CD14-positive monocyte (primary cell): ENCODE measurements around the gene ZNF800. TPM values are rescaled to one million over a fixed set of nuclear protein-coding genes. Genes with fewer than 3 reads are reported as not detected.

Source experiments
- DNase-seq, 3 donors: peaks; one replicate each; pipeline ENCODE4 v3.0.0-alpha.2; 2011 to 2022
- H2AFZ ChIP-seq: 2 replicates; pipeline ENCODE4 v1.6.0; 2012; ENCODE audit warnings: mild to moderate bottlenecking, low read depth, low read length, inconsistent platforms; ENCODE audit not compliant: insufficient read depth, poor library complexity, severe bottlenecking
- H3K27ac ChIP-seq, 2 donors: 1 replicate in 1 of 2; 2 replicates in 1 of 2; pipeline ENCODE4 v1.5.1; 2012 to 2013; ENCODE audit warnings: low read length in 2 of 2, control low read depth in 1 of 2, inconsistent platforms in 1 of 2, low read depth in 1 of 2, mild to moderate bottlenecking in 1 of 2
- H3K27me3 ChIP-seq, 2 donors: one replicate each; pipeline versions ENCODE4 v1.6.0 to v1.6.1; 2011 to 2013; ENCODE audit warnings: low read length in 2 of 2; ENCODE audit not compliant: control insufficient read depth in 2 of 2, insufficient read depth in 2 of 2
- H3K36me3 ChIP-seq, 2 donors: replicated peaks in 1 of 2; 1 replicate in 1 of 2; 2 replicates in 1 of 2; pipeline versions ENCODE4 v1.5.1 to v1.6.1; 2012 to 2013; ENCODE audit warnings: low read length in 2 of 2, control low read depth in 1 of 2, inconsistent platforms in 1 of 2, mild to moderate bottlenecking in 1 of 2; ENCODE audit not compliant: insufficient read depth in 2 of 2, control insufficient read depth in 1 of 2
- H3K4me1 ChIP-seq, 2 donors: 1 replicate in 1 of 2; 2 replicates in 1 of 2; pipeline versions ENCODE4 v1.5.1 to v1.6.1; 2012 to 2013; ENCODE audit warnings: low read length in 2 of 2, control low read depth in 1 of 2, inconsistent platforms in 1 of 2, mild to moderate bottlenecking in 1 of 2, moderate library complexity in 1 of 2; ENCODE audit not compliant: insufficient read depth in 2 of 2, control insufficient read depth in 1 of 2
- H3K4me2 ChIP-seq: replicated peaks from 2 replicates; pipeline ENCODE3; 2012; ENCODE audit warnings: low read length, moderate library complexity, mild to moderate bottlenecking; ENCODE audit not compliant: poor library complexity, severe bottlenecking; ENCODE audit errors: extremely low read depth
- H3K4me3 ChIP-seq, 3 experiments: fragments of 200-600 bp in 1 of 3; sonication (generic) in 1 of 3; replicated peaks in 1 of 3; 1 replicate in 2 of 3; 2 replicates in 1 of 3; pipeline ENCODE4 v1.5.1; 2011 to 2013; ENCODE audit warnings: low read length in 3 of 3, mild to moderate bottlenecking in 3 of 3, control low read depth in 2 of 3, low read depth in 2 of 3, inconsistent platforms in 1 of 3, moderate library complexity in 1 of 3
- H3K79me2 ChIP-seq: 2 replicates; pipeline ENCODE4 v1.6.0; 2012; ENCODE audit warnings: mild to moderate bottlenecking, control low read depth, inconsistent platforms, low read length, moderate library complexity; ENCODE audit not compliant: insufficient read depth
- H3K9ac ChIP-seq: 2 replicates; pipeline ENCODE4 v1.6.0; 2017; ENCODE audit warnings: low read length, mild to moderate bottlenecking; ENCODE audit not compliant: insufficient read depth, poor library complexity, severe bottlenecking
- H3K9me3 ChIP-seq, 2 donors: replicated peaks in 1 of 2; 1 replicate in 1 of 2; 2 replicates in 1 of 2; pipeline versions ENCODE4 v1.5.1 to v1.6.1; 2012 to 2013; ENCODE audit warnings: low read length in 2 of 2, control low read depth in 1 of 2; ENCODE audit not compliant: control insufficient read depth in 1 of 2, insufficient read depth in 1 of 2
- H4K20me1 ChIP-seq: 2 replicates; pipeline ENCODE4 v1.6.0; 2012; ENCODE audit warnings: mild to moderate bottlenecking, low read length, control low read depth, moderate library complexity; ENCODE audit not compliant: insufficient read depth
- H3K27ac Mint-ChIP-seq, 7 donors: one replicate each; pipeline ENCODE4 v1.8.0; 2020; ENCODE audit warnings: mild to moderate bottlenecking in 7 of 7, mixed read lengths in 7 of 7, moderate library complexity in 6 of 7, inconsistent platforms in 2 of 7
- H3K27me3 Mint-ChIP-seq, 3 donors: one replicate each; pipeline ENCODE4 v1.8.0; 2021 to 2022; ENCODE audit warnings: low read depth in 3 of 3, mild to moderate bottlenecking in 3 of 3, mixed read lengths in 3 of 3, moderate library complexity in 3 of 3, inconsistent platforms in 1 of 3
- H3K36me3 Mint-ChIP-seq, 2 donors: one replicate each; pipeline ENCODE4 v1.8.0; 2020; ENCODE audit warnings: mixed read lengths in 2 of 2, inconsistent platforms in 1 of 2, mild to moderate bottlenecking in 1 of 2
- H3K4me1 Mint-ChIP-seq: one replicate; pipeline ENCODE4 v1.8.0; 2020; ENCODE audit warnings: mild to moderate bottlenecking, mixed read lengths
- H3K4me3 Mint-ChIP-seq, 2 donors: one replicate each; pipeline ENCODE4 v1.8.0; 2020; ENCODE audit warnings: mild to moderate bottlenecking in 2 of 2, mixed read lengths in 2 of 2, moderate library complexity in 1 of 2
- H3K9me3 Mint-ChIP-seq, 7 donors: one replicate each; pipeline ENCODE4 v1.8.0; 2020 to 2022; ENCODE audit warnings: mixed read lengths in 7 of 7, mild to moderate bottlenecking in 6 of 7, moderate library complexity in 6 of 7, inconsistent platforms in 2 of 7
- CTCF ChIP-seq: fragments of 200-600 bp; IDR thresholded peaks from one replicate; pipeline ENCODE4 v1.8.0; 2022; ENCODE audit warnings: antibody characterized with exemption, mild to moderate bottlenecking
- WGBS: methylation state at CpG from one replicate; pipeline ENCODE4 v1.1.5; 2013; ENCODE audit warnings: missing lambda C conversion rate; ENCODE audit not compliant: insufficient coverage; 5-methylcytosine and 5-hydroxymethylcytosine counted together
- intact Hi-C, 2 donors: fragments of 100-400 bp; cut with micrococcal nuclease; formaldehyde crosslinking; loops; one replicate each; pipeline versions ENCODE4 v1.15.0 to v1.15.1; 2023
- polyA plus RNA-seq, 3 donors: library from polyadenylated mRNA; depleted of rRNA in 1 of 3; unstranded in 2 of 3; stranded (reverse) in 1 of 3; fragments of 300-500 nt in 2 of 3; fragments of >200 nt in 1 of 3; fragmentation: Illumina TruSeq in 2 of 3; gene quantifications; 1 replicate in 2 of 3; 2 replicates in 1 of 3; pipeline ENCODE4 v1.2.3, GENCODE V29; 2012 to 2021

Gene ZNF800
- polyA plus RNA-seq, 3 donors = 11.8 to 19.6 (median 16.2) TPM

DNA sequence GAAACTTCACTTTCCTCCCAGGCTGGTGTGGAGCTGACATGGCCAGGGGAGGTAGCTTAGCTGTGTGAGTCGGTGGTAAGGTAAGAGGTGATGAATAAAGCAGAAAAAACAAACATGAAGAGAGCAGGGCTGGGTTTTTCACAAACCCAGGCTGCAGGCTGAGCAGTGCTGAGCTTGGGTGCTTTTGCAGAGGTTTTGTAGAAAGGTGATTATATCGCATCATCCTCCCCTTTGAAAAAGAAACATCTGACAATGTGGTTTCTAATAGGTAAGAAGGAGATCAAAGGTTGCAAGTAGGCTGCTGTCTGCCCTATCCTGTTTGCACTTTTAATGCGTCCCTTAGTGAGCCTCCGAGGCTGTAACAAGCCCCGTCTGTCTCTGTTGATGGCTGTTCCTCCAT is 70.2 kb downstream of the ZNF800 start:
- no peak overlapping the region for H3K27ac Mint-ChIP-seq
- Histone ChIP-seq H3K27ac (no peak overlapping the region), H3K4me1 (no peaks in the 10 kb centered on the region), H4K20me1 (no peaks in the 10 kb centered on the region), H3K4me3 (no peak overlapping the region), H3K36me3 (no peaks in the 10 kb centered on the region), H2AFZ (no peak overlapping the region), H3K9ac (no peak overlapping the region), H3K9me3 (no peaks in the 10 kb centered on the region), H3K4me2 (no peak overlapping the region), H3K27me3 (peaks cover 2 to 4% of the 10 kb centered on the region in 2 donors), H3K79me2 (no peaks in the 10 kb centered on the region)
- no peaks in the 10 kb centered on the region for H3K36me3 Mint-ChIP-seq
- H3K27me3 Mint-ChIP-seq = peaks cover 1 to 27% (median 6%) of the 10 kb centered on the region in 3 donors
- no peaks in the 10 kb centered on the region for H3K4me1 Mint-ChIP-seq
- no peak for TF ChIP-seq CTCF
- 77% methylated on average over 3 of the region's 5 CpGs for WGBS
- H3K4me3 Mint-ChIP-seq = no peak overlapping the region
- peaks cover 0 to 2% (median 0%) of the 10 kb centered on the region in 7 donors for H3K9me3 Mint-ChIP-seq
- intact Hi-C loops = no loop called here
- DNase-seq = no peak

- Histone ChIP-seq H3K4me3 (no peak overlapping the region), H4K20me1 (no peaks in the 10 kb centered on the region), H3K27me3 (peaks cover 2 to 4% of the 10 kb centered on the region in 2 donors), H3K79me2 (no peaks in the 10 kb centered on the region), H3K9me3 (peaks cover 0 to 4% of the 10 kb centered on the region in 2 donors), H2AFZ (no peak overlapping the region), H3K4me1 (no peaks in the 10 kb centered on the region), H3K9ac (no peak overlapping the region), H3K4me2 (no peak overlapping the region), H3K27ac (no peak overlapping the region), H3K36me3 (no peaks in the 10 kb centered on the region)
- Mint-ChIP-seq H3K4me3 (no peak overlapping the region), H3K4me1 (no peaks in the 10 kb centered on the region), H3K36me3 (no peaks in the 10 kb centered on the region), H3K27me3 (peaks cover 2 to 22% (median 3%) of the 10 kb centered on the region in 3 donors), H3K27ac (no peak overlapping the region), H3K9me3 (peaks cover 0 to 7% (median 0%) of the 10 kb centered on the region in 7 donors)
- intact Hi-C loops = no loop called here
- no CpG with 5 or more reads among the region's 4 CpGs for WGBS
- TF ChIP-seq CTCF = no peak
- DNase-seq = no peak
These were observed 71.5 kb downstream of the ZNF800 start for GRCh38 chr7:127320974-127321373.

Other genes starting within 250 kb of the ZNF800 start
- gene GRM8, start 139.8 kb downstream of the ZNF800 start, polyA plus RNA-seq = not detected
- 1 to 10 TPM; 5.9 to 9.2 (median 6.4) TPM for gene GCC1, start 192.9 kb upstream of the ZNF800 start, polyA plus RNA-seq
- 100 to 1,000 TPM; 278 to 408 (median 313) TPM for gene ARF5, start 195.7 kb upstream of the ZNF800 start, polyA plus RNA-seq
- 1 to 10 TPM in 1 of 3 donors, under 1 TPM in 1, not detected in 1; 0.34 to 3.2 TPM for gene FSCN3, start 201.0 kb upstream of the ZNF800 start, polyA plus RNA-seq
- gene PAX4, start 225.4 kb upstream of the ZNF800 start, polyA plus RNA-seq = not detected